GM19395 (cell line): ENCODE data around the gene LRRC4C.
"Not testable (repeated sequence)": the region's sequence is repeated elsewhere in the genome, so short reads cannot be mapped to it uniquely, and the experiment has no call there.

Source experiments
- ATAC-seq: cut with Tn5 transposase; IDR thresholded peaks from one replicate; pipeline ENCODE4 v1.9.1; 2021; ENCODE audit warnings: mild to moderate bottlenecking, moderate library complexity; ENCODE audit not compliant: unreplicated experiment

LRRC4C gene

DNA sequence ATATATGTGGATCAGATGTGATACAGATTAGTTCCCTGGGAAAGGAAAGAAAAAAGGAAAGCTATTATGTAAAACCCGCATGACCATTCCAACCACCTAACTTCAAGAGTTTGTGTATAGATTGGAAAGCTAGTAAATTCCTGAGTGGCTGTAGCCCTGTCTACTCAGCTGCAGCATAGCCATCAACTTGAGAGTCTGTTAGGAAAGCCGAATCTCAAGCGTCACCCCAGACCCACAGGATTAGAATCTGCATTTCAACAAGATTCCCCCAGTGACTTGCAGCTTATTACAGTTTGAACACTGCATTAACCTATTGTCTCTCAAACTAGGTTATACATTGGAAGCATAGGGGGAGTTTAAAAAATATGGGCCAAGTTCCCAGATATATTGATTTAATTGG lies 921.7 kb downstream of the LRRC4C start:
- no peak for ATAC-seq

DNA sequence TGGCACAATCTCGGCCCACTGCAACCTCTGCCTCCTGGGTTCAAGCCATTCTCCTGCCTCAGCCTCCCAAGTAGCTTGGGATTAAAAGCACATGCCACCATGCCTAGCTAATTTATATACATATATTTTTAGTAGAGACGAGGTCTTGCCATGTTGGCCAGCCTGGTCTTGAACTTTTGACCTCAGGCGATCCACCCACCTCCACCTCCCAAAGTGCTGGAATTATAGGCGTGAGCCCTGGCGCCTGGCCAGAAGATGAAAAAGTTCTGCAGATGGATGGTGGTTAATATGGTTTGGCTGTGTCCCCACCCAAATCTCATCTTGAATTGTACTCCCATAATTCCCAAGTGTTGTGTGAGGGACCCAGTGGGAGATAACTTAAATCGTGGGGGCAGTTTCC lies 937.4 kb downstream of the LRRC4C start:
- not testable (repeated sequence) for ATAC-seq

DNA sequence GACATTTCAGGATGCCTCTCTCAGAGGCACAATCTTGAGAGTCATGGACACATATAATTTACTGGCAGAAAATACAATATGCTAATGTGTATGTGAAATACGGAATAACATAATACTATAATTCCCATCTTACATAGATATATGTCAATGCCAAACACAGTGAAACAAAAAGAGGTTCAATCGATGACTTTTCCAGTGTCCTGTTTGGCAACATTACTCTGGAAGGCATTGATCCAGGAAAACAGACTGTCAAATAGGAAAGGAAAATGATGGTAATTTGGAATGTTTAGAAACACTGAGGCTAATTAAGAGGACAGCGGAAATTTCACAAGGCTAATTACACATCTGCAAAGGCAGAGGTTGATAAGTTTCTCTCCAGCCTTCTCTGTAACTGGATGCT lies 942.3 kb downstream of the LRRC4C start:
- no peak for ATAC-seq

DNA sequence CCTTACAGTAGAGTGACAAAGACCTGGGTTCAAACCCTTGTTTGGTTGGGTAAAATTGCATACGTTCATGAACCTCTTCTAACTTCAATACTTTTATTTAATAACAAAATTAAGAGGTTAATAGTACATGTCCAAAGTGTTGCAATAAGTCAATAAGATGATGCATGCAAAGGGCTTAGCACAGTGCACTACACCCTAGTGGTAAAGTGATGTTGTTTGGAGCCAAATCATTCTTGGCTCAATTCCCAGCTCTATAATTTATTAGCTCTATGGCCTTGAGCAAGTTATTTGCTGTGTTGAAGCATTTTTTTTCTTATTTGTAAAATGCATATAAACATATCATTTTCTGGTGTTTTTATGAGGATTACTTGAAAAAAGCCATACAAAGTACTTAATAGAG lies 945.3 kb downstream of the LRRC4C start:
- no peak for ATAC-seq

DNA sequence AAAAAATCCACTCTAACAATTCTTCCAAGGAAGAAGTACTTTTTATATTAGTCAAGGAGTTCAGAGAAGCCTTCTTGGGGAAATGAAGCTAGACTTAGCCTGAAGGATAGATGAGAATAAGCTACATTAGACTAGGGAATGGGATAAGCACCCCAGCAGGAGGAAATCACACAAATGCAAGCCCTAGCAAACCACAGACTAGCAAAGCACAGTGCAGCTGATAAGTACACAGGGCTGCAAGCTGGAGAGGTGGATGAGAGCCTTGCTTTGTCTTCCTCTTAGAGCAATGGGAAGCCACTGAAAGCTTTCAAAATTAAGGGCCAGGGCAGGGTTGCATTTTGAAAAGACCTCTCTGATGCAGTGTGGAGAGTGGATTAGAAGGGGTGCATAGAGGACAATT lies 946.2 kb downstream of the LRRC4C start:
- ATAC-seq = no peak

DNA sequence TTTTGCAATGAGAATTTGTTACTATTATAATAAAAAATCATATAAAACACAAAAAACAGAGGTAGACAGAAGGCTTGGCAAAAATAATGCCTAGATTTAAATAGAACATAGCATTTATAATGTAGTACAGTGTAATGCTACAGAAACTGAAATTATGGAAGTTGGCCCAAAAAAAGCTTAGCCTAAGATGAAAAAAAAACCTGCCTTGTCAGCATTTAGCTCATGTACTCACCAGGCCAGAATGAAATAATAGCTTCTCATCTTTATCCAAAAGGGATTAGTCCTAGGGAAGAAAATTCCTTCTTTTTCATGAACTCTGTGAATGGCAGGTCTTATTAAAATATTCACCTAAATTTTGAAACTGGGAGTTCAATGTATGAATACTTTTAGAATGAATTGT lies 951.1 kb downstream of the LRRC4C start:
- ATAC-seq = no peak

DNA sequence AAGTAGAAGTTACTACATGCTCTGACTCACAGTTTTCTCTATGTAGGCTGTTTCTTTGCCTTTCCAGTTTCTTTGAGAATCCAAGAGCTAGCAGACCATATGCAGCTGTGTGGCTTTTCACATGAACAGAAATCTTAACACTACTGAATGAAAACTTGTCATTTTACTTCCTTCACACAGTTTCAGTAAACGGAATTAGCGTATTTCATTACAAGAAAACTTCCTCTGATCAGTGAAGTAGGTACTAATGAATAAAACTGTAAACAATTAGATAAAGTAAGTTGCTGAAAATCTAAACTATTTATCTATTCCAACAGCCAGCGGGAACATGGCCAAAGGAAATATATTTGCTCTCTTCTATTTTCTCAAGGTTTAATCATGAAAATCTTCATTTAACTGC lies 953.2 kb downstream of the LRRC4C start:
- ATAC-seq = no peak

DNA sequence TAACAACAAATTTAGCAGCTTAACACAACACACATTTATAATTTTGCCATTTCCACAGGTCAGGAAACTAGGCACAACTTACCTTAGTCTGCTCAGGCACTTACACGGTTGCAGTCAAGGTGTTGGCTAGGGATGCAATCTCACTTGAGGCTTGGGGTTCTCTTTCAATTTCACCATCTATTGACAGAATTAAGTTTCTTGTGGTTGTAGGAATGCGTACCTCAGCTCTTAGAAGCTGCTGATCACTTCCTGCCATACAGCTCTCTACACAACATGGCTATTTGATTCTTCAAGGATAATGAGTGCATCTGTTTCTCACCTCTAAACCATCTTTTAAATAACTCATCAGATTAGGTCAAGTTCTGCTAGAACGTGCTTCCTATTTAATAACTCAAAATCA lies 968.1 kb downstream of the LRRC4C start:
- ATAC-seq = no peak

DNA sequence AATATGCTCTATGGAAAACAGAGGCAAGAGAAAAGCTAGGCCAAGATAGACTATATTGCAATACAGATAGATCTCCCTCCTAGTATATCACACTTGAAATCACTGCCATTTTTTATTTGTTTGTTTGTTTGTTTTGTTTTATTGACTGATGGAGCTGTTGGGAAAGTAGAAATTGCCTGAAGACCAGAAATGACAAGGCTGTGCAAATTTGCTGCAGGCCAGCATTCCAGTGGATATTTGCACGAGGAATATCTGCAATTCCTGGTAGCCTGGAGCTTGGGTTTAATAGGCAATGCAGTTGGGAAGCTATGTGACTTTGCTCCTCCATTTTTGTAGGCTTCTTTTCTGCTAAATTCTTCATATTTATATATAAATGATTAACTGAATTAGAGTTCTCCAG lies 991.7 kb downstream of the LRRC4C start:
- no peak for ATAC-seq

DNA sequence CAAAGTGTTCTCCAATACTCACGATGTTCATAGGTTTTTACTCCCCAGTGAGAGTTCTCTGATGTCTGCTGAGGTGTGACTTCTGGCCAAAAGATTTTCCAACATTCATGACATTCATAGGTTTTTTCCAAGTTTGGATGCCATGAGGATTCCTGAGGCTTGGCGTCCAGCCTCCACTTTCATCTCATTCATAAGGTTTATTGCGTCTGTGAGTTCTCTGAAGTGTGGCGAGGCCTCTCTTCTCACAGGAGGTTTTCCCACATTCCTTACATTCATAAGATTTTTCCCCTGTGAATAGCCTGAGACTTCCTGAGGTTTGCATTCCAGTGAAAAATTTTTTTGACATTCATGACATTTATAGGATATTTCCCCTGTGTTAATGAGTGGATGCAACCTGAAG lies 1014.1 kb downstream of the LRRC4C start:
- no peak for ATAC-seq

DNA sequence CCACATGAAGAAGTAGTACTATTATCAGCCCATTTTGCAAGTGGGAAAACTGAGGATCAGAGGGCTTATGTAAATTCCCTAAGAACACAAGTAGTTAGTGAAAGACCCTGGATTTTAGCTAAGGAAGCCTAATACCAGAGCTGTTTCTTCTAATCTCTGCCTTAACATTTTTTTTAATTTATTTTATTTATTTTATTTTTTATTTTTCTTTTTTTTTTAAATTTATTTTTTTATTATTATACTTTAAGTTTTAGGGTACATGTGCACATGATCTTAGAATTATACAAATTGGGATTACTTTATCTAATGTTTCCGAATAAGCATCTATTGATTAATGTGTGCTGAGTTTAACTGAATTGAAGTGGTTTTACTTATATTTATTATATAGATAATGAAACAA lies 1015.3 kb downstream of the LRRC4C start:
- no peak for ATAC-seq

DNA sequence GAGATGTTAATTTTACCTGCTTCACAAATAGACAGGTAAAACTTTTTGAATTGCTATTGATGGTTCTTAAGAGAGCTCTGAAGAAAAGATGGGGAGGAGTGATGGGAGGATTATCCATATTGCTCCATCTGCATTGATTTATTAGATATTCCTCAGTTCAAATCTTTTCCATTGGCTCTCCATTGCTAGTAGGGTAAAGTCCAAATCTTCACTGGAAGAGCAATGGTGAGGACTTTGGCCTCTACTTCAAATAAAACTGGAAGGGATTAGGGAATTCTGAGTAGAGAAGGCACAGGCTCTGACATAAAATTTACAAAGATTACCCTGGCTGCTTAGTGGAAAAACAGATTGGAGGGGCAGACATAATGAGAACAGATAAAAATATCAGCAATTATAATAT lies 1024.1 kb downstream of the LRRC4C start:
- no peak for ATAC-seq

DNA sequence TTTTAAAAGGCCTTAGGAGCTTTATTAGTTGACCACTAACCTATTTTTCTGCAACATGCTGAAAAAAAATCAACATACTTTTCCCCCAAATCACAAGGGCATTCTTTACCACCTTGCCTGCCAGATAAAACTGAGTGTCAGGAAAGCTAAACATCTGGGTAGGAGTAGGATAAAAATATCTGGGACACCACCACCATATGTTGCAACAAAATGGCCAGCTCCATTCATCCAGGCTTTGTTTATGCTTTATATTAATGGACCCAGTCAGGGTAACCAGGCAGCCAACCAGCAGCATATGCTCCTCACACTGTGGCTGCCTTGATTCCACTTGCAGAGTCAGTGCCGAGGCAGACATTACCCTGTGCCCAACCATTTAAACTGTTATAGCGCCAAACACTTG lies 1024.5 kb downstream of the LRRC4C start:
- ATAC-seq = no peak

DNA sequence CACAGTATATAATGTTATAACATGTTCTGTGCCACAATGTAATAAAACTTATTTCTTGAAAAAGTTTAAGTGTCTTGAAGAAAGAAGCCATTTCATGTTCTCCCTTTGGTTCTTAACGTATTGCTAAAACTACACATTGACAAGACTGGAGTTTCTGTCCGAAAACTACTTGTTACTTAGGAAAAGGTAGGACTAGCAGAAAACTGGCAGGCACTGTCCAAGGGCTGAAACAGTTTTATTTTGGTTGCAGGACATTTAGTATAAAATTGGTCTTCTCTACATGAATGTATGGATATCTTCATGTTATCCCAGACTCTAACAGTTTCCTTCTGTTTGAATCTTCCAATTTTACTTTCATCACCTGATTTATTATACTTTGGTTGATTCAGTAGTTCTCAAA lies 1027.1 kb downstream of the LRRC4C start:
- ATAC-seq = no peak

DNA sequence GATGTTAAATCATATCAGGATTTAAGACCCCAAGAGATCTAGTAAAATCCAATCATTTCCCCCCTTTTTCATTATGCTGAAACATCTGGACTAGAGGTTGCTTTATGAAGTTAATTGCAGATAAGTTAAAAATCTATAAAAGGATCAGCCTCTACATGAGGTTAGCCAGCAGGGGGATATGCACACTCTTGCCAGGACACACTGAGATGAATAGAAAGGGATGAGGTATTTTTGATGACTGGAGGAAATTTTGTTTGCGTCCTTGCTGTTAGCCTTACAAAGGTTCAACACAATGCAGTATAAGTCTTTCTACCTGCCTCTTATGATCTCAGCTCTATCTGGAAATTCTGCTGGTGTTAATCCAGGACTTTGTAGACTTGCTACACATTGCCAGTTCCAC lies 1034.3 kb downstream of the LRRC4C start:
- no peak for ATAC-seq

DNA sequence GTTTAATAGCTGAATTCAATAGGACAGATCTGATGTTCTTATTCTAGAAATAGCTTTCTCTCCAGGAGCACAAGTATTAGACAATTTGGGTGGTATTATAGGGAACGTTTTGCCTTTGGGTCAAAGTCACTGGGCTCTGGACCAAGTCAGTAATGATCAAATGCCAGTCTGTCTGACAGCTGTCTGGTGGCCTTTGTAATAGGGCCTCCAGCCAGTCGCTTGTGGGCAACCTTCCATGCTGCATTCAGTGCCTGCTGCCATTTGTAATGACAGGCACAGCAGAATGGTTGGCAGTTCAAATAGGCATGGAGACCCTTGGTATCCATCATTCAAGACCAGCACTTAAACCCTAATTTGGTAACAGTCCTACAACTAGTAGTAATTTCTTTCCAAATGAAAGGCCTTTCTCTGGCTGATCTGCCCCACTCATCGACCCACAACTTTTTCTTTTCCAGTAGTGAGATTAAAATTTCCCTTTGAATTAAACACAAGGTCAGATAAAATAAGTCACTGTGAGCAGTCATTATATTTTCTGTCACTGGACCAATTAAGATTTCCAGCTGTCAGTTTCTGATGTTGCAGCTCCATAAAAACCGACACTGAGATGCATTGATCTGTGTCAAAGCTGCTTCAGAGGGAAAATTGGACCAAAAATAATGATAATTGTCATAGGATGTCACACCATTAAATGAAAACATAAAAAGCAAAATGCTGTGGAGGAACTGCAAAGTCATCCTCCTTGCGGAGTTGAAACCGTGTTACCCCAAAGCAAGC lies 1038.1 kb downstream of the LRRC4C start:
- no peak for ATAC-seq

DNA sequence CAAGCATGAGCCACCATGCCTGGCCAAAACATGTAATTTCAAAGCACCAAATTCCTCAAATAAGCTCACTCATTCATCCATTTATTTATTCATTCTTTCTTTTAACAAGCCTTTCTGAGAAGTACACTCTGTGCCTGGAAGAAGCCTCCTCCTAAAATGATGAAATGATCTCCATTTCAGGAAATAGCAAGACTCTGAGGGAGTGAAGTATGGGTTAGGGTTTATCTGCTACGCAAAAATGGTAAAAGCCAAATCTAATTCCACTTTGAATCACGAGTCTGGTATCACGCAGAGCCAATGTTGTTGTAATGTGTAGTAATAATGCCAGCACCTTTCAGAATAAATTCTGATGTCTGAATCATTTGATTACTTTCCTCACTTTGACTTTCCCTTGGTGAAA lies 1041.8 kb downstream of the LRRC4C start:
- ATAC-seq = no peak

DNA sequence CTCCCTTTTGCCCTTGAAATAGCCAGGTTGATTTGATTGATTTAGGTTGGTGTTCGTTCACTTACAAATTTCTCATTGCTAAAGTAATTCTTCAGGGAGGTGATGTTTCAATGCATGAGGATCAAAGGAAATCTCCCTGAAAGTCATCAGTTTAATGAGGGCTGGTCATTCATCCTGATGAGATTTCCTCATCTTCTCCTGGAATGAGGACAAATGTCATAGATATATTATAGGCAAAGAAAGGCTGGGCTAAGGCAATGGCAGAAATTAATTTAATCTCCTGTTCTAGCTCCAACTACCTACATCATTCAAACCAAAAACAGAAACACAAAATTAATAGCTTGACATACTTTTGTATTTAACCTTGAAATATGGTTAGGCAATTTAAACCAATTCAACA lies 1052.1 kb downstream of the LRRC4C start:
- ATAC-seq = no peak

DNA sequence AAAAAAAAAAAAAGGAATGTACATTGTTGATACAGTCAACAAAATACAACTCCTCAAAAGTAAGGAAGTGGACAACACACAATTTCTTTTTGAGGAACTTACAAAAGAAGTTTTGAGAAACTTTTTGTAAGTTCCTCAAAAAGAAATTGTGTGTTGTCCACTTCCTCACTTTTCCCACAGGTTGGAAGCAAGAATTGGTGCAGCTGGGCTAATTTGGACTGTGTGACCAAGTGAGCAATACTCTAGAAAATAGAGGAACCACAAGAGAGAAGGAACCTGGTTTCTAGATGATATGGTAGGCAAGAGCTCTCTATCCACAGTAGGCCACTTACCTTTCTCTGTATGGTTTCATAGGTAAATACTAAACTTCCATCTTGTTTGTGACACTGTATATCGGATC lies 1053.8 kb downstream of the LRRC4C start:
- ATAC-seq = no peak

DNA sequence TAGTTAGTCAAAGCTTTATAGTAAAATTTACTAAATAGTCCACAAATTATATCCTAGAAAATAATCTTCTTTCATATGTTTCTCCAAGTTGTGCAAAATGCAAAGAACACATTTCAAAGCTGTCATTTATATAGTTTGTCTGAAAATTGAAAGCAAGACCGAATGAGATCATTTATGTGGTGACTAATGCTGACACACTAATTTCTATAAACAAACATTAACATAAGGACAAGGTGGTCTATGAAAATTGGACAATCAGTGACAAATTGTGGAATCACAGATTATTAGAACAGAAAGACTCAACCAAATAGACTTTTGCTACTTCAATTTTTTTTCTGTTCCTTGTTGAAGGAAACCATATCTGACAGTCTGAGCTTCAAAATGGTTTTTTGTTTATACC lies 1056.1 kb downstream of the LRRC4C start:
- no peak for ATAC-seq

DNA sequence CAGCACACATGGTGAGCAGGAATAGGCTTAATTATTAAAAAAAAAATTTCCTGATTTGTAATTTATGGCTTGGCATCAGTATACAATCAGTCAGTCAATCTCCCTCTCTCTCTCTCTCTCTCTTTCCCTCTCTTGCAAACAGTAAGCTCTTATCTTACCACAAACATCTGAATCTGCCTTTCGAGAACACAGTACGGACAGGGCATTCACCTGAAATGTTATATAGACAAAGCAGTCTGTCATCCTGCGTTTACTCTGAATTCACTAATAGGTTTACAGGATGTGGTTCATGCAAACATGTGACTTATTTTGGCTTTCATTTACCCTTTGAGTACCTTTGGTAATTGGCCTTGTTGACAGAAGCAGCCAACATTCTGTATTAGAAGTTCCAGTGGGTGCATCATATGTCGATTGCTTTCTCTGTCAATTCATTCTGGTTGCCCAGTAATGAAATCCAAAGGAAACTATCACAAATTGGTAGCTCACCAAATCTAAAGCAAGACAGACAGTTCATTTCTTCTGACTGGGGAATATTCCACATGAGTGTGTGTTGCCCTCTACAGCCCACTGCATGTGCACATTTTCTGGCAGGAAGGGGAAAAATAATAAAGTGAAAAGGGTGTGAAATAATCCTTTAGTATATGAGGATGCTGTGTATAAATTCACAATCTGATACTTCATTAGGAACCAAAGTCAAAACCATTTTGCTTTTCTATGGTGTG lies 1058.2 kb downstream of the LRRC4C start:
- no peak for ATAC-seq

DNA sequence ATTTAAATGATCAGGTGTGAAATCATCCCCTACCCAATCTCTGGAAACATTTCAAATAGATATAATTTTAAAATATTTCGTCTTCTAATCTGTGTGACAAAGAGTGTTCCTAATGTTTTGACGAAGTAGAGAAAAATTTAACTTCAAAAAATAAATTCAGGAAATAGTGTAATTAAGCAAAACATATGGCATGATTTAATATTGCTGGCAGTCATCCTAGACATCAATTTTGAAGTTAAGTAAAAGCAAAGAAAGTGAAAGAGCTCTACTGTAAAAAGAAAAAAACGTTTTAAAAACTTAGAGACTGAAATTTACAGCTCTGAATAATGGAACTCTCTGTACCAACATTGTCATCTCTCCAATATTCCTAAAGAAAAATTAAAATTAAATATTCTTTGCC lies 1062.3 kb downstream of the LRRC4C start:
- no peak for ATAC-seq

DNA sequence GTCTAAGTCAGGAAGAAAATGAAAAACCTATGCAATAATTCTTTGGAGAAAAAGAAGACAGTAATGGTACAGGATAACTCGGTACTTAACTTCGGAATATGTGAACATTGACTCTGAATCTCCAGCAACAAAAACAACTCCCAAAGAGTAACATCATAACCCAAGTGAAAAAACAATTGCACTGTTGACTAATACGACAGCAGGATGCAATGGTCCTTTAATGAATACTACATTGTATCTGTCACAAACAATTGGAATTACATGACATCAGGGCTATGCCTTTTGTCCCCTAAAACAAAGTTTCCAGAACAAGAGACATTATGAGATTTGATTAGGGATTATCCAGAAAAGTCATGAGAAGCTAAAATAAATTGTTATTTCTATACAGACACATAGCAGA lies 1065.9 kb downstream of the LRRC4C start:
- ATAC-seq = no peak
